K562 (cell line): ENCODE data around the gene CCDC60. TPM values are rescaled to one million over a fixed set of nuclear protein-coding genes. Genes with fewer than 3 reads are reported as not detected.
"Not testable (repeated sequence)": the region's sequence is repeated elsewhere in the genome, so short reads cannot be mapped to it uniquely, and the experiment has no call there.

ENCODE experiments used
- ATAC-seq: fragments of 200-7000 bp; cut with Tn5 transposase; 3 replicates; pipeline ENCODE4 v1.9.1; 2020; ENCODE audit warnings: moderate library complexity
- BruUV-seq: library from RNA; stranded (reverse); fragments of 400-500 nt; replicated peaks from 2 replicates; lab custom pipeline; 2021; lab: Mats Ljungman, UMichigan
- CTCF ChIA-PET: fragments of 300-600 bp; formaldehyde crosslinking; extraction: SDS; loops from one replicate; lab custom pipeline; 2021; ENCODE audit warnings: low intra/inter-chr PET ratio; lab: Yijun Ruan, JAX
- POLR2A ChIA-PET: fragments of 300-600, 350-650 bp; sonication (Branson Sonifier 250); formaldehyde crosslinking; extraction: SDS; loops from one replicate; lab custom pipeline; 2021; ENCODE audit warnings: antibody characterized with exemption, inconsistent platforms; lab: Yijun Ruan, JAX
- DNase-seq, 4 experiments: peaks; one replicate each; pipeline versions ENCODE4 v3.0.0 to v3.0.0-alpha.2; 2011 to 2018; ENCODE audit warnings: low spot score in 3 of 4, mixed read lengths in 3 of 4; ENCODE audit errors: extremely low read depth in 1 of 4
- FAIRE-seq: peaks from 2 replicates; lab custom pipeline; 2011; peaks lifted over from hg19 to GRCh38; lab: Jason Lieb, UNC
- H2AFZ ChIP-seq: 2 replicates; pipeline ENCODE4 v1.6.0; 2011; ENCODE audit warnings: low read depth, low read length, control low read depth, inconsistent platforms
- H3K27ac ChIP-seq: fragments of 200-600 bp; 3 replicates; pipeline ENCODE4 v1.8.0; 2011; ENCODE audit warnings: low read depth, mild to moderate bottlenecking, control low read depth, inconsistent platforms, low read length, moderate library complexity, mixed read lengths; ENCODE audit errors: extremely low read depth
- H3K27me3 ChIP-seq, 2 experiments: fragments of 300-600 bp in 1 of 2; 2 replicates in 1 of 2; 3 replicates in 1 of 2; pipeline versions ENCODE4 v1.6.0 to v1.8.0; 2011; ENCODE audit warnings: inconsistent platforms in 2 of 2, low read length in 2 of 2, mild to moderate bottlenecking in 1 of 2, mixed read lengths in 1 of 2, moderate library complexity in 1 of 2; ENCODE audit not compliant: control insufficient read depth in 2 of 2, insufficient read depth in 2 of 2
- H3K36me3 ChIP-seq: fragments of 300-600 bp; 3 replicates; pipeline ENCODE4 v1.8.0; 2011; ENCODE audit warnings: mild to moderate bottlenecking, low read length, inconsistent platforms; ENCODE audit not compliant: control insufficient read depth, insufficient read depth
- H3K4me1 ChIP-seq, 2 experiments: fragments of 200-600 bp in 1 of 2; replicated peaks in 1 of 2; 2 replicates in 1 of 2; 3 replicates in 1 of 2; pipeline versions ENCODE4 v1.5.1 to v1.8.0; 2011; ENCODE audit warnings: inconsistent platforms in 2 of 2, low read length in 2 of 2, mild to moderate bottlenecking in 1 of 2, mixed read lengths in 1 of 2, moderate library complexity in 1 of 2; ENCODE audit not compliant: control insufficient read depth in 2 of 2, insufficient read depth in 2 of 2
- H3K4me2 ChIP-seq: 2 replicates; pipeline ENCODE4 v1.6.1; 2011; ENCODE audit warnings: low read length, control low read depth, inconsistent platforms, mixed read lengths; ENCODE audit not compliant: insufficient read depth
- H3K4me3 ChIP-seq: fragments of 200-600 bp; sonication (generic), shearing (Covaris generic); 2 replicates; pipeline ENCODE4 v1.5.1; 2016; ENCODE audit warnings: control low read depth, inconsistent platforms
- H3K79me2 ChIP-seq: fragments of 200-600 bp; 3 replicates; pipeline ENCODE4 v1.8.0; 2011; ENCODE audit warnings: low read length, inconsistent platforms; ENCODE audit not compliant: control insufficient read depth, insufficient read depth
- H3K9ac ChIP-seq, 2 experiments: 2 replicates each; pipeline versions ENCODE4 v1.6.0 to v1.6.1; 2011; ENCODE audit warnings: low read depth in 2 of 2, low read length in 2 of 2, control low read depth in 1 of 2, inconsistent platforms in 1 of 2, mild to moderate bottlenecking in 1 of 2, mixed read lengths in 1 of 2; ENCODE audit not compliant: insufficient read depth in 1 of 2
- H3K9me1 ChIP-seq: one replicate; pipeline ENCODE4 v1.6.0; 2011; ENCODE audit warnings: inconsistent platforms, mild to moderate bottlenecking, low read length, moderate library complexity; ENCODE audit not compliant: control insufficient read depth, insufficient read depth
- H3K9me3 ChIP-seq: replicated peaks from 2 replicates; pipeline ENCODE4 v1.5.1; 2011; ENCODE audit warnings: low read depth, low read length, inconsistent platforms; ENCODE audit not compliant: control insufficient read depth, insufficient read depth
- H4K20me1 ChIP-seq: replicated peaks from 2 replicates; pipeline ENCODE4 v1.6.1; 2011; ENCODE audit warnings: low read length, inconsistent platforms, mixed read lengths; ENCODE audit not compliant: control insufficient read depth, insufficient read depth
- FOXO4 ChIP-seq: fragments of 450-650 bp; formaldehyde crosslinking; IDR thresholded peaks from 2 replicates; pipeline ENCODE4 v1.4.0; 2020; ENCODE audit warnings: mild to moderate bottlenecking, moderate library complexity
- NR3C1 ChIP-seq: sonication (generic); formaldehyde crosslinking; IDR thresholded peaks from 2 replicates; pipeline ENCODE4 v1.8.1; 2022; ENCODE audit warnings: missing genetic modification reagents
- SMARCB1 ChIP-seq: IDR thresholded peaks from 2 replicates; pipeline ENCODE4 v1.6.1; 2011; ENCODE audit warnings: improper control_type of control experiment, low read depth; ENCODE audit not compliant: insufficient read length
- TGIF2 ChIP-seq: sonication (generic); formaldehyde crosslinking; IDR thresholded peaks from 2 replicates; pipeline ENCODE4 v1.8.1; 2022; ENCODE audit warnings: mild to moderate bottlenecking, missing genetic modification reagents, moderate library complexity
- WGBS: fragments of 100-300 bp; shearing (Covaris generic); methylation state at CpG from one replicate; pipeline ENCODE4 v1.1.6; 2016; ENCODE audit warnings: low coverage, mixed read lengths; ENCODE audit not compliant: insufficient coverage; ENCODE audit errors: missing lambda C conversion rate; 5-methylcytosine and 5-hydroxymethylcytosine counted together
- in situ Hi-C: fragments of 300-500 bp; cut with MboI; formaldehyde crosslinking; loops from 4 replicates; pipeline ENCODE4 v1.15.0; 2018; ENCODE audit warnings: inconsistent platforms, mixed read lengths
- intact Hi-C: fragments of 100-400 bp; cut with micrococcal nuclease; formaldehyde crosslinking; loops from 2 replicates; pipeline ENCODE4 v1.14.2; 2022
- polyA plus RNA-seq, 8 experiments: library from polyadenylated mRNA; depleted of rRNA in 4 of 8; stranded (reverse) in 5 of 8; unstranded in 3 of 8; fragments of >200 nt; fragmentation: Nextera tagmentation in 2 of 8; fragmentation: Illumina TruSeq in 1 of 8; extraction: Ambion mirVana in 2 of 8; extraction: Trizol in 1 of 8; gene quantifications; 2 replicates each; pipeline versions ENCODE4 v1.2.1 to v1.2.3, GENCODE V29; 2011 to 2014; ENCODE audit warnings: inconsistent platforms in 1 of 8, missing spikeins in 1 of 8
- total RNA-seq, 7 experiments: library from RNA; depleted of rRNA in 6 of 7; stranded (reverse); fragments of >200 nt in 6 of 7; fragmentation: Illumina TruSeq in 2 of 7; extraction: Trizol in 2 of 7; gene quantifications; 2 replicates each; pipeline versions ENCODE4 v1.2.1 to v1.2.3, GENCODE V29; 2011 to 2021; ENCODE audit warnings: low replicate concordance in 1 of 7
- TF ChIP-seq, protein P1 (sequence below): fragments of 250-450 bp; sonication (Bioruptor Pico); IDR thresholded peaks from 2 replicates; pipeline ENCODE4 v1.4.0; 2020; ENCODE audit warnings: borderline replicate concordance

Gene CCDC60
- total and polyA plus RNA-seq, 9 of the 15 experiments (the other 6 are each of a cell fraction or from before 2014, with no cell fraction given), result not detected

- H3K4me2 ChIP-seq, in situ Hi-C loops, H3K27ac ChIP-seq, H3K36me3 ChIP-seq, H3K9me3 ChIP-seq, H3K27me3 ChIP-seq, DNase-seq, FAIRE-seq, ATAC-seq, H2AFZ ChIP-seq, POLR2A ChIA-PET, H3K9ac ChIP-seq, H3K4me1 ChIP-seq, H4K20me1 ChIP-seq, H3K9me1 ChIP-seq, H3K4me3 ChIP-seq, CTCF ChIA-PET, BruUV-seq, H3K79me2 ChIP-seq, intact Hi-C loops: not testable (repeated sequence)
- 4% methylated on average over 10 of the region's 33 CpGs for WGBS
Measured at GRCh38 chr12:119360366-119360765, 25.8 kb downstream of the CCDC60 start.

DNA sequence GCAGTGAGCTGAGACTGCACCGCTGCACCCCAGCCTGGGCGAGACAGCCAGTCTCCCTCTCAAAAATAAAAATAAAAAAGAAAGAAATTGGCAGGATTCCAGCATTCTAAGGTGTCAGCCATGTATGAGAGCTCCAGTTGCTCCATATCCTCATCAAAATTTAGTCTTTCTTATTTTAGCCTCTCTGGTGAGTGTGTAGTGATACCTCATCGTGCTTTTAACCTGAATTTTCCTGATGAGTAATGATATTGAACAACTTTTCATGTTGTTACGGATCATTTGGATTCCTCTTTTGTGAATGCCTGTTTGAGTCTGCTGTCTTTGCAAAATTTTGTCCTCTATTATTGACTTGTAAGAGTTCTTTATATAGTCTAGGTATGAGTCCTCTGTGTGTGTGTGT is 28.5 kb downstream of the CCDC60 start:
- no peak overlapping the region for H3K4me2 ChIP-seq
- H3K79me2 ChIP-seq, result no peaks in the 10 kb centered on the region
- no peaks in the 10 kb centered on the region for H4K20me1 ChIP-seq
- H3K4me3 ChIP-seq, result no peak overlapping the region
- ATAC-seq (no peak), DNase-seq (no peak), FAIRE-seq (no peak)
- no TSS peak for BruUV-seq
- no peaks in the 10 kb centered on the region for H3K36me3 ChIP-seq
- POLR2A ChIA-PET, result no interaction called here
- intact Hi-C loops, result no loop called here
- in situ Hi-C loops, result no loop called here
- H3K27me3 ChIP-seq, result peaks cover 0 to 6% of the 10 kb centered on the region in 2 experiments; a peak in 2 of 5 replicates
- H3K4me1 ChIP-seq, result no peaks in the 10 kb centered on the region
- no peaks in the 10 kb centered on the region for H3K9me3 ChIP-seq
- 0% methylated on average over 4 of the region's 4 CpGs for WGBS
- H3K9ac ChIP-seq, result no peak overlapping the region
- H2AFZ ChIP-seq, result no peak overlapping the region
- no peaks in the 10 kb centered on the region for H3K9me1 ChIP-seq
- TF ChIP-seq FOXO4, result no peak
- no peak for TF ChIP-seq NR3C1 (CRISPR knock-in tag)
- no peak for TF ChIP-seq TGIF2 (CRISPR knock-in tag)
- TF ChIP-seq SMARCB1, result no peak
- TF ChIP-seq, protein P1, sequence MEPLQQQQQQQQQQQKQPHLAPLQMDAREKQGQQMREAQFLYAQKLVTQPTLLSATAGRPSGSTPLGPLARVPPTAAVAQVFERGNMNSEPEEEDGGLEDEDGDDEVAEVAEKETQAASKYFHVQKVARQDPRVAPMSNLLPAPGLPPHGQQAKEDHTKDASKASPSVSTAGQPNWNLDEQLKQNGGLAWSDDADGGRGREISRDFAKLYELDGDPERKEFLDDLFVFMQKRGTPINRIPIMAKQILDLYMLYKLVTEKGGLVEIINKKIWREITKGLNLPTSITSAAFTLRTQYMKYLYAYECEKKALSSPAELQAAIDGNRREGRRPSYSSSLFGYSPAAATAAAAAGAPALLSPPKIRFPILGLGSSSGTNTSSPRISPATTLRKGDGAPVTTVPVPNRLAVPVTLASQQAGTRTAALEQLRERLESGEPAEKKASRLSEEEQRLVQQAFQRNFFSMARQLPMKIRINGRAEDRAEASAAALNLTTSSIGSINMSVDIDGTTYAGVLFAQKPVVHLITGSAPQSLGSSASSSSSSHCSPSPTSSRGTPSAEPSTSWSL (CRISPR knock-in tag), result no peak
- TF ChIP-seq, all 486 proteins: peak for 0
- H3K27ac ChIP-seq, result no peak overlapping the region
- CTCF ChIA-PET, result no interaction called here
